ENCODE data around the gene IFT122. TPM values are rescaled to one million over a fixed set of nuclear protein-coding genes. Genes with fewer than 3 reads are reported as not detected.

The IFT122 gene
- total RNA-seq, 2 donors from 2014 or later = 20.5 to 26.9 TPM

DNA sequence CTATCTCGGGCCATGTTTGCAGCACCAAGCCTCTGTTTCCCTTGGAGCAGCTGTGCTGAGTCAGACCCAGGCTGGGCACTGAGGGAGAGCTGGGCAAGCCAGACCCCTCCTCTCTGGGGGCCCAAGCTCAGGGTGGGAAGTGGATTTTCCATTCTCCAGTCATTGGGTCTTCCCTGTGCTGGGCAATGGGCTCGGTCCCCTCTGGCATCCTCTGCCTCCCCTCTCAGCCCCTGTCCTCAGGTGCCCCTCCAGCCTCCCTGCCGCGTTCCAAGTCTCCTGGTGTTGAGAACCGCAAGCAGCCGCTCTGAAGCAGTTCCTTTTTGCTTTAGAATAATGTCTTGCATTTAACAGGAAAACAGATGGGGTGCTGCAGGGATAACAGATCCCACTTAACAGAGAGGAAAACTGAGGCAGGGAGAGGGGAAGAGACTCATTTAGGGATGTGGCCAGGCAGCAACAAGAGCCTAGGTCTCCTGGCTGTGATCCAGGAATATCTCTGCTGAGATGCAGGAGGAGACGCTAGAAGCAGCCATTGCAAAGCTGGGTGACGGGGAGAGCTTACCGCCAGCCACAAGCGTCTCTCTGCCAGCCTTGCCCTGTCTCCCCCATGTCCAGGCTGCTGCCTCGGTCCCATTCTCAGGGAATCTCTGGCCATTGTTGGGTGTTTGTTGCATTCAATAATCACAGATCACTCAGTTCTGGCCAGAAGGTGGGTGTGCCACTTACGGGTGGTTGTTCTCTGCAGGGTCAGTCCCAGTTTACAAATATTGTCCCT, 89.6 kb downstream of the IFT122 start:
- H3K27ac Mint-ChIP-seq = no peak overlapping the region
- no peaks in the 10 kb centered on the region for H3K27me3 Mint-ChIP-seq (ENCODE audit: low read depth)
- H3K4me1 Mint-ChIP-seq (ENCODE audit: low read depth) = peaks cover 10% of the 10 kb centered on the region
- no peaks in the 10 kb centered on the region for H3K36me3 Mint-ChIP-seq (ENCODE audit: insufficient read depth in 2 of 2)
- DNase-seq (no peak), ATAC-seq (replicated peaks in 1 of 2) (no peak)
- no peak overlapping the region for H3K4me3 Mint-ChIP-seq
- H3K9me3 Mint-ChIP-seq = no peaks in the 10 kb centered on the region

DNA sequence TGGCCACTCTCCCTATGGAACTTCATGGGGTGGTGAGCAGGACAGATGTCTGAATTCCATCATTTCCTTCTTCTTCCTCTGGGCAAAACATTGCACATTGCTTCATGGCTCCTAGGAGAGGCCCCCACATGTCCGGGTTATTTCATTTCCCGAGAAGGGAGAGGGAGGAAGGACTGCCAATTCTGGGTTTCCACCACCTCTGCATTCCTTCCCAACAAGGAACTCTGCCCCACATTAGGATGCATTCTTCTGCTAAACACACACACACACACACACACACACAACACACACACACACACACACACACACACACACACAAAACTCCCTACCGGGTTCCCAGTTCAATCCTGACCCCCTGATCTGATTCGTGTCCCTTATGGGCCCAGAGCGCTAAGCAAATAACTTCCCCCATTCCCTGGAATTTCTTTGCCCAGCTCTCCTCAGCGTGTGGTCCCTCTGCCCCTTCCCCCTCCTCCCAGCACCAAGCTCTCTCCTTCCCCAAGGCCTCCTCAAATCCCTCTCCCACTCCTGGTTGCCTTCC, 90.3 kb downstream of the IFT122 start:
- ATAC-seq (replicated peaks in 1 of 2) = no peak
- peaks cover 10% of the 10 kb centered on the region for H3K4me1 Mint-ChIP-seq (ENCODE audit: low read depth)
- no peak overlapping the region for H3K4me3 Mint-ChIP-seq
- H3K27ac Mint-ChIP-seq = no peak overlapping the region
- no peak for DNase-seq
- no peaks in the 10 kb centered on the region for H3K9me3 Mint-ChIP-seq
- H3K36me3 Mint-ChIP-seq (ENCODE audit: insufficient read depth in 2 of 2) = no peaks in the 10 kb centered on the region
- H3K27me3 Mint-ChIP-seq (ENCODE audit: low read depth) = no peaks in the 10 kb centered on the region

DNA sequence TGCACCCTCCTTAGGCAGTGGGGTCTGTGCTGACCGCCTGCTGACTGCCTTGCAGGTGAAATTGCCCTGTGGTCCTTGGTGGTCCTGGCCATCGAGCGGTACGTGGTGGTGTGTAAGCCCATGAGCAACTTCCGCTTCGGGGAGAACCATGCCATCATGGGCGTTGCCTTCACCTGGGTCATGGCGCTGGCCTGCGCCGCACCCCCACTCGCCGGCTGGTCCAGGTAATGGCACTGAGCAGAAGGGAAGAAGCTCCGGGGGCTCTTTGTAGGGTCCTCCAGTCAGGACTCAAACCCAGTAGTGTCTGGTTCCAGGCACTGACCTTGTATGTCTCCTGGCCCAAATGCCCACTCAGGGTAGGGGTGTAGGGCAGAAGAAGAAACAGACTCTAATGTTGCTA, 90.8 kb downstream of the IFT122 start:
- Mint-ChIP-seq H3K4me3 (no peak overlapping the region), H3K9me3 (no peaks in the 10 kb centered on the region), H3K27ac (no peak overlapping the region), H3K4me1 (ENCODE audit: low read depth) (peaks cover 8% of the 10 kb centered on the region), H3K27me3 (ENCODE audit: low read depth) (no peaks in the 10 kb centered on the region), H3K36me3 (ENCODE audit: insufficient read depth in 2 of 2) (no peaks in the 10 kb centered on the region)
- no peak for ATAC-seq (replicated peaks in 1 of 2)
- no peak for DNase-seq

DNA sequence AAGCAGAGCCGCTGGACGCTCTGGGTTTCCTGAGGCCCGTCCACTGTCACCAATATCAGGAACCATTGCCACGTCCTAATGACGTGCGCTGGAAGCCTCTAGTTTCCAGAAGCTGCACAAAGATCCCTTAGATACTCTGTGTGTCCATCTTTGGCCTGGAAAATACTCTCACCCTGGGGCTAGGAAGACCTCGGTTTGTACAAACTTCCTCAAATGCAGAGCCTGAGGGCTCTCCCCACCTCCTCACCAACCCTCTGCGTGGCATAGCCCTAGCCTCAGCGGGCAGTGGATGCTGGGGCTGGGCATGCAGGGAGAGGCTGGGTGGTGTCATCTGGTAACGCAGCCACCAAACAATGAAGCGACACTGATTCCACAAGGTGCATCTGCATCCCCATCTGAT, 91.7 kb downstream of the IFT122 start:
- ATAC-seq (replicated peaks in 1 of 2) (no peak), DNase-seq (no peak)
- H3K27me3 Mint-ChIP-seq (ENCODE audit: low read depth) = no peaks in the 10 kb centered on the region
- no peaks in the 10 kb centered on the region for H3K9me3 Mint-ChIP-seq
- H3K4me1 Mint-ChIP-seq (ENCODE audit: low read depth) = peaks cover 3% of the 10 kb centered on the region
- H3K4me3 Mint-ChIP-seq = no peak overlapping the region
- no peak overlapping the region for H3K27ac Mint-ChIP-seq
- H3K36me3 Mint-ChIP-seq (ENCODE audit: insufficient read depth in 2 of 2) = no peaks in the 10 kb centered on the region

DNA sequence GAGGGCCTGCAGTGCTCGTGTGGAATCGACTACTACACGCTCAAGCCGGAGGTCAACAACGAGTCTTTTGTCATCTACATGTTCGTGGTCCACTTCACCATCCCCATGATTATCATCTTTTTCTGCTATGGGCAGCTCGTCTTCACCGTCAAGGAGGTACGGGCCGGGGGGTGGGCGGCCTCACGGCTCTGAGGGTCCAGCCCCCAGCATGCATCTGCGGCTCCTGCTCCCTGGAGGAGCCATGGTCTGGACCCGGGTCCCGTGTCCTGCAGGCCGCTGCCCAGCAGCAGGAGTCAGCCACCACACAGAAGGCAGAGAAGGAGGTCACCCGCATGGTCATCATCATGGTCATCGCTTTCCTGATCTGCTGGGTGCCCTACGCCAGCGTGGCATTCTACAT, 92.2 kb downstream of the IFT122 start:
- H3K27ac Mint-ChIP-seq = no peak overlapping the region
- no peak for DNase-seq
- H3K36me3 Mint-ChIP-seq (ENCODE audit: insufficient read depth in 2 of 2) = no peaks in the 10 kb centered on the region
- no peaks in the 10 kb centered on the region for H3K9me3 Mint-ChIP-seq
- H3K4me3 Mint-ChIP-seq = no peak overlapping the region
- H3K4me1 Mint-ChIP-seq (ENCODE audit: low read depth) = peaks cover 3% of the 10 kb centered on the region
- no peak for ATAC-seq (replicated peaks in 1 of 2)
- no peaks in the 10 kb centered on the region for H3K27me3 Mint-ChIP-seq (ENCODE audit: low read depth)

DNA sequence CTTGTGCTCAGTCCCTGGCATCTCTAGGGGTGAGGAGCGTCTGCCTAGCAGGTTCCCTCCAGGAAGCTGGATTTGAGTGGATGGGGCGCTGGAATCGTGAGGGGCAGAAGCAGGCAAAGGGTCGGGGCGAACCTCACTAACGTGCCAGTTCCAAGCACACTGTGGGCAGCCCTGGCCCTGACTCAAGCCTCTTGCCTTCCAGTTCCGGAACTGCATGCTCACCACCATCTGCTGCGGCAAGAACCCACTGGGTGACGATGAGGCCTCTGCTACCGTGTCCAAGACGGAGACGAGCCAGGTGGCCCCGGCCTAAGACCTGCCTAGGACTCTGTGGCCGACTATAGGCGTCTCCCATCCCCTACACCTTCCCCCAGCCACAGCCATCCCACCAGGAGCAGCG, 93.4 kb downstream of the IFT122 start:
- no peak for ATAC-seq (replicated peaks in 1 of 2)
- H3K4me3 Mint-ChIP-seq = no peak overlapping the region
- H3K36me3 Mint-ChIP-seq (ENCODE audit: insufficient read depth in 2 of 2) = no peaks in the 10 kb centered on the region
- no peaks in the 10 kb centered on the region for H3K27me3 Mint-ChIP-seq (ENCODE audit: low read depth)
- peaks cover 3% of the 10 kb centered on the region for H3K4me1 Mint-ChIP-seq (ENCODE audit: low read depth)
- DNase-seq = no peak
- H3K9me3 Mint-ChIP-seq = no peaks in the 10 kb centered on the region
- no peak overlapping the region for H3K27ac Mint-ChIP-seq

DNA sequence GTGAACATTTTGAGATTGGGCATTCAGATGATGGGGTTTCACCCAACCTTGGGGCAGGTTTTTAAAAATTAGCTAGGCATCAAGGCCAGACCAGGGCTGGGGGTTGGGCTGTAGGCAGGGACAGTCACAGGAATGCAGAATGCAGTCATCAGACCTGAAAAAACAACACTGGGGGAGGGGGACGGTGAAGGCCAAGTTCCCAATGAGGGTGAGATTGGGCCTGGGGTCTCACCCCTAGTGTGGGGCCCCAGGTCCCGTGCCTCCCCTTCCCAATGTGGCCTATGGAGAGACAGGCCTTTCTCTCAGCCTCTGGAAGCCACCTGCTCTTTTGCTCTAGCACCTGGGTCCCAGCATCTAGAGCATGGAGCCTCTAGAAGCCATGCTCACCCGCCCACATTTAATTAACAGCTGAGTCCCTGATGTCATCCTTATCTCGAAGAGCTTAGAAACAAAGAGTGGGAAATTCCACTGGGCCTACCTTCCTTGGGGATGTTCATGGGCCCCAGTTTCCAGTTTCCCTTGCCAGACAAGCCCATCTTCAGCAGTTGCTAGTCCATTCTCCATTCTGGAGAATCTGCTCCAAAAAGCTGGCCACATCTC, 94.5 kb downstream of the IFT122 start:
- no peak overlapping the region for H3K4me3 Mint-ChIP-seq
- DNase-seq (no peak), ATAC-seq (replicated peaks in 1 of 2) (no peak)
- H3K36me3 Mint-ChIP-seq (ENCODE audit: insufficient read depth in 2 of 2) = no peaks in the 10 kb centered on the region
- no peak overlapping the region for H3K27ac Mint-ChIP-seq
- peaks cover 3% of the 10 kb centered on the region for H3K4me1 Mint-ChIP-seq (ENCODE audit: low read depth)
- no peaks in the 10 kb centered on the region for H3K27me3 Mint-ChIP-seq (ENCODE audit: low read depth)
- no peaks in the 10 kb centered on the region for H3K9me3 Mint-ChIP-seq

DNA sequence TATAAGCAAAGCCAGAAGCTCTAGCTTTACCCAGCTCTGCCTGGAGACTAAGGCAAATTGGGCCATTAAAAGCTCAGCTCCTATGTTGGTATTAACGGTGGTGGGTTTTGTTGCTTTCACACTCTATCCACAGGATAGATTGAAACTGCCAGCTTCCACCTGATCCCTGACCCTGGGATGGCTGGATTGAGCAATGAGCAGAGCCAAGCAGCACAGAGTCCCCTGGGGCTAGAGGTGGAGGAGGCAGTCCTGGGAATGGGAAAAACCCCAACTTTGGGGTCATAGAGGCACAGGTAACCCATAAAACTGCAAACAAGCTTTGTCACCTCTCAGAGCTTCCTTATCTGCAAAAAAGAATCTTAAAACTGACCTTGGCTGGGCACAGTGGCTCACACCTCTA, 95.1 kb downstream of the IFT122 start:
- ATAC-seq (replicated peaks in 1 of 2) (no peak), DNase-seq (no peak)
- H3K27ac Mint-ChIP-seq = no peak overlapping the region
- no peak overlapping the region for H3K4me3 Mint-ChIP-seq
- no peaks in the 10 kb centered on the region for H3K27me3 Mint-ChIP-seq (ENCODE audit: low read depth)
- no peaks in the 10 kb centered on the region for H3K9me3 Mint-ChIP-seq
- no peaks in the 10 kb centered on the region for H3K36me3 Mint-ChIP-seq (ENCODE audit: insufficient read depth in 2 of 2)
- peaks cover 3% of the 10 kb centered on the region for H3K4me1 Mint-ChIP-seq (ENCODE audit: low read depth)

DNA sequence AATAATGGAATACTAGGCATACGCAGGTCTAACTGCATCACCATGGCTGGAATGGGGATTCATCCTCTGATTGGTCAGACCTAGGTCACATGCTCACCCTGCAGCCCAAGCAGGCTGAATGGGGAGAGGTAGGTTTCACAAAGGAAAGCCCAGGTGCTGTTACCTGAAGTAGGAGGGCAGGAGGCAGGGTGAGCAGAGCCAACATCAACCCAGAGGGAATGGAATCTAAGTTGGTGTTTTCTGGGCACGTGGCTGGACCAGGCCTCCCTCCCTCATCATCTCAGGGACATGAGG, 96.3 kb downstream of the IFT122 start:
- Mint-ChIP-seq H3K9me3 (peaks cover 0 to 2% of the 10 kb centered on the region in 2 donors), H3K27me3 (ENCODE audit: low read depth) (no peaks in the 10 kb centered on the region), H3K4me3 (no peak overlapping the region), H3K4me1 (ENCODE audit: low read depth) (peaks cover 3% of the 10 kb centered on the region), H3K27ac (no peak overlapping the region), H3K36me3 (ENCODE audit: insufficient read depth in 2 of 2) (no peaks in the 10 kb centered on the region)
- ATAC-seq (replicated peaks in 1 of 2) = no peak
- no peak for DNase-seq

DNA sequence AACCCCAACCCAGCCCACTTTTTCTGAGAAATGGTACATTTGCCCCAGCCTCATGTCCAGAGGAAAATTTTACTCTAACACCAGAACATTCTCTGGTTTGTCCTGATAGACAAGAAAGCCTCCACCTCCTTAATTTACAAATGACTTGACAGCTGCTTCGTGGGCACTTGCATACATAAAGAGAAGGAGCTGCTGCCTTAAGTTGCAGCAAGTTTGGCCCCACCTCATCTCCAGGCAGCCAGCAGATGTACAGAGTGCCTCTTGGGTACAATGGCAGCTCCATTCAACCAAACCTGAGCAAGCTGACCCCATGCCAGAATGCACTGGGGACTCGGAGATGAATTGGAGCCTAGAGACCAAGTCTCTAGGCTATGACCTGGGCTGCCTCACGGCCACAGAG, 96.8 kb downstream of the IFT122 start:
- peaks cover 0 to 2% of the 10 kb centered on the region in 2 donors for H3K9me3 Mint-ChIP-seq
- H3K4me1 Mint-ChIP-seq (ENCODE audit: low read depth) = peaks cover 3% of the 10 kb centered on the region
- ATAC-seq (replicated peaks in 1 of 2) (no peak), DNase-seq (no peak)
- no peaks in the 10 kb centered on the region for H3K36me3 Mint-ChIP-seq (ENCODE audit: insufficient read depth in 2 of 2)
- no peak overlapping the region for H3K27ac Mint-ChIP-seq
- H3K4me3 Mint-ChIP-seq = no peak overlapping the region
- H3K27me3 Mint-ChIP-seq (ENCODE audit: low read depth) = no peaks in the 10 kb centered on the region

DNA sequence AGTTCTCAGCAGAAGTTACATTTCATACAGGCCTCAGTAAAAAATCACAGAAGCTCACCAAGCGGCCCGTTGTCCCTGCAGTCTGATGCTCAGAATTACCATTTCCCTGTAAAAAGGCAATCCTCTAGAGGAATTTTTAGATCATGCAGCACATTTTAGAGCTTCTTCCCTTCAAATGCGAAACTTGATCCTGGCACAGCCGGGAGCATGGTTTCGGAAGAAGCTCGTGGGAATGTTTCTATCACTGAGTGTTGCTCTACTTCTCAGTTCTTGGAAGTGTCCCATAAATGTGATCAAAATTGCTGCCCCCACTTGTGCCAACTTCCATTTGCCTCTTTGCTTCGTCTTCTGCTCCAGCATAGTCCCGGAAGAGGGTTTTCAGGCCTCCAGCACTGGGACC, 99.2 kb downstream of the IFT122 start:
- Mint-ChIP-seq H3K36me3 (ENCODE audit: insufficient read depth in 2 of 2) (no peaks in the 10 kb centered on the region), H3K27me3 (ENCODE audit: low read depth) (no peaks in the 10 kb centered on the region), H3K27ac (no peak overlapping the region), H3K4me1 (ENCODE audit: low read depth) (peaks cover 3% of the 10 kb centered on the region), H3K9me3 (peaks cover 0 to 2% of the 10 kb centered on the region in 2 donors), H3K4me3 (no peak overlapping the region)
- no peak for DNase-seq
- no peak for ATAC-seq (replicated peaks in 1 of 2)

DNA sequence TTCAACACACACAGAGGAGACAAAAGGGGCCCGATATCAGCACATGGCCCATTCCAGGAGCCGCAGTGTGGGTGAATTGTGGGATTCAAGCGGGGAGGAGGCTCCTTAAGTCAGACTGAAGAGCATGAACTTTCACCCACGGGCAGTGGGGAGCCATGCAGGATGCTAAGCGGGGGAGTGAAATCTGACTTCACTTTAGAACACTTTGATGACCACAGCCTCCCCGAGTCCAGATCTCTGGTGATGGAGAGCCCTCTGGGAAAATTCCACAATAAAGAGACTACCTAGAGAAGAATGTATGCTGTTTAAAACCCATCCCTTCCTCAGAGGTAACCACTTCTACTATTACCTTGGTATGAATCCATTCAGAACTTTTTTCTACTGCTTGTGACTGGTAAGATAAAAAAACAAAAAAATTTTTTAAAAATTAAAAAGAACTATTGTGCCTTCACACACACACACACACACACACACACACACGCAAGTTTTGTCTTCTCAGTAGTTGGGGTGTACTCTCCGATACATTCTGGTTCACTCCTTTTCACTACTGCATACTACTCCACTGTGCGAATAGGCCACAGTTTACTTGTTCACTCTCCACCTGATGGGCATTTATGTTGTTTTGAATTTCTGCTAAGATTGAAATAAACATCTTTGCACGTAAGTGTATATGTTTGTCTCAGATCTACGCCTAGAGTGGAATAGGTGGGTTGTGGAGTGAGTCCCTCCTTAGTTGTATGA, 100.9 kb downstream of the IFT122 start:
- H3K36me3 Mint-ChIP-seq (ENCODE audit: insufficient read depth in 2 of 2) = no peaks in the 10 kb centered on the region
- peaks cover 0 to 2% of the 10 kb centered on the region in 2 donors for H3K9me3 Mint-ChIP-seq
- no peaks in the 10 kb centered on the region for H3K4me1 Mint-ChIP-seq (ENCODE audit: low read depth)
- no peaks in the 10 kb centered on the region for H3K27me3 Mint-ChIP-seq (ENCODE audit: low read depth)
- DNase-seq (no peak), ATAC-seq (replicated peaks in 1 of 2) (no peak)
- no peak overlapping the region for H3K4me3 Mint-ChIP-seq
- H3K27ac Mint-ChIP-seq = no peak overlapping the region

DNA sequence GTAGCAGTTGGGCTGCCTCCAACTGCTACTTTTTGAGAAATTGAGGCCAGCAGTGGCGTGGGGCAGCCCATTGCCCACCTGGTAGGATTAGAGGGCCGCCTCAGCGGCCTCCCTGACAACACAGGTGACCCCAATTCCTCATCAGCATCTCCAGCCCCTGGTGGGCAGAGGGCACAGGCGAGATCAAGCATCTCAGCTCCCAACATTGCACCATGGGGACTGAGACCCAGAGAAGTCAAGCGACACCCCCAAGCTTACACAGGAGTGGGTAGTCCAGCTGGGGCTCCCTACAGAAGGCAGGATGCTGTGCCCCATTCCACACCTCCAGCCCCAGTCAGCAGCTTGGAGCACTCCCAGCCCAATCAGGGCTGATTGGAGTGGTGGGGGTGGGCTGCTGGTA, 102.7 kb downstream of the IFT122 start:
- Mint-ChIP-seq H3K36me3 (ENCODE audit: insufficient read depth in 2 of 2) (no peaks in the 10 kb centered on the region), H3K27ac (no peak overlapping the region), H3K9me3 (peaks cover 0 to 2% of the 10 kb centered on the region in 2 donors), H3K4me1 (ENCODE audit: low read depth) (no peaks in the 10 kb centered on the region), H3K4me3 (no peak overlapping the region), H3K27me3 (ENCODE audit: low read depth) (no peaks in the 10 kb centered on the region)
- DNase-seq (no peak), ATAC-seq (replicated peaks in 1 of 2) (no peak)
